K562 (cell line): Measurements from ENCODE around the gene GRK3. TPM values are rescaled to one million over a fixed set of nuclear protein-coding genes. Genes with fewer than 3 reads are reported as not detected.

Experiments used
- ATAC-seq: fragments of 200-7000 bp; cut with Tn5 transposase; 3 replicates; pipeline ENCODE4 v1.9.1; 2020; ENCODE audit warnings: moderate library complexity
- BruUV-seq: library from RNA; stranded (reverse); fragments of 400-500 nt; replicated peaks from 2 replicates; lab custom pipeline; 2021; lab: Mats Ljungman, UMichigan
- CTCF ChIA-PET: fragments of 300-600 bp; formaldehyde crosslinking; extraction: SDS; loops from one replicate; lab custom pipeline; 2021; ENCODE audit warnings: low intra/inter-chr PET ratio; lab: Yijun Ruan, JAX
- POLR2A ChIA-PET: fragments of 300-600, 350-650 bp; sonication (Branson Sonifier 250); formaldehyde crosslinking; extraction: SDS; loops from one replicate; lab custom pipeline; 2021; ENCODE audit warnings: antibody characterized with exemption, inconsistent platforms; lab: Yijun Ruan, JAX
- DNase-seq, 4 experiments: peaks; one replicate each; pipeline versions ENCODE4 v3.0.0 to v3.0.0-alpha.2; 2011 to 2018; ENCODE audit warnings: low spot score in 3 of 4, mixed read lengths in 3 of 4; ENCODE audit errors: extremely low read depth in 1 of 4
- FAIRE-seq: peaks from 2 replicates; lab custom pipeline; 2011; peaks lifted over from hg19 to GRCh38; lab: Jason Lieb, UNC
- H2AFZ ChIP-seq: 2 replicates; pipeline ENCODE4 v1.6.0; 2011; ENCODE audit warnings: low read depth, low read length, control low read depth, inconsistent platforms
- H3K27ac ChIP-seq: fragments of 200-600 bp; 3 replicates; pipeline ENCODE4 v1.8.0; 2011; ENCODE audit warnings: low read depth, mild to moderate bottlenecking, control low read depth, inconsistent platforms, low read length, moderate library complexity, mixed read lengths; ENCODE audit errors: extremely low read depth
- H3K27me3 ChIP-seq, 2 experiments: fragments of 300-600 bp in 1 of 2; 2 replicates in 1 of 2; 3 replicates in 1 of 2; pipeline versions ENCODE4 v1.6.0 to v1.8.0; 2011; ENCODE audit warnings: inconsistent platforms in 2 of 2, low read length in 2 of 2, mild to moderate bottlenecking in 1 of 2, mixed read lengths in 1 of 2, moderate library complexity in 1 of 2; ENCODE audit not compliant: control insufficient read depth in 2 of 2, insufficient read depth in 2 of 2
- H3K36me3 ChIP-seq: fragments of 300-600 bp; 3 replicates; pipeline ENCODE4 v1.8.0; 2011; ENCODE audit warnings: mild to moderate bottlenecking, low read length, inconsistent platforms; ENCODE audit not compliant: control insufficient read depth, insufficient read depth
- H3K4me1 ChIP-seq, 2 experiments: fragments of 200-600 bp in 1 of 2; replicated peaks in 1 of 2; 2 replicates in 1 of 2; 3 replicates in 1 of 2; pipeline versions ENCODE4 v1.5.1 to v1.8.0; 2011; ENCODE audit warnings: inconsistent platforms in 2 of 2, low read length in 2 of 2, mild to moderate bottlenecking in 1 of 2, mixed read lengths in 1 of 2, moderate library complexity in 1 of 2; ENCODE audit not compliant: control insufficient read depth in 2 of 2, insufficient read depth in 2 of 2
- H3K4me2 ChIP-seq: 2 replicates; pipeline ENCODE4 v1.6.1; 2011; ENCODE audit warnings: low read length, control low read depth, inconsistent platforms, mixed read lengths; ENCODE audit not compliant: insufficient read depth
- H3K4me3 ChIP-seq: fragments of 200-600 bp; sonication (generic), shearing (Covaris generic); 2 replicates; pipeline ENCODE4 v1.5.1; 2016; ENCODE audit warnings: control low read depth, inconsistent platforms
- H3K79me2 ChIP-seq: fragments of 200-600 bp; 3 replicates; pipeline ENCODE4 v1.8.0; 2011; ENCODE audit warnings: low read length, inconsistent platforms; ENCODE audit not compliant: control insufficient read depth, insufficient read depth
- H3K9ac ChIP-seq, 2 experiments: 2 replicates each; pipeline versions ENCODE4 v1.6.0 to v1.6.1; 2011; ENCODE audit warnings: low read depth in 2 of 2, low read length in 2 of 2, control low read depth in 1 of 2, inconsistent platforms in 1 of 2, mild to moderate bottlenecking in 1 of 2, mixed read lengths in 1 of 2; ENCODE audit not compliant: insufficient read depth in 1 of 2
- H3K9me1 ChIP-seq: one replicate; pipeline ENCODE4 v1.6.0; 2011; ENCODE audit warnings: inconsistent platforms, mild to moderate bottlenecking, low read length, moderate library complexity; ENCODE audit not compliant: control insufficient read depth, insufficient read depth
- H3K9me3 ChIP-seq: replicated peaks from 2 replicates; pipeline ENCODE4 v1.5.1; 2011; ENCODE audit warnings: low read depth, low read length, inconsistent platforms; ENCODE audit not compliant: control insufficient read depth, insufficient read depth
- H4K20me1 ChIP-seq: replicated peaks from 2 replicates; pipeline ENCODE4 v1.6.1; 2011; ENCODE audit warnings: low read length, inconsistent platforms, mixed read lengths; ENCODE audit not compliant: control insufficient read depth, insufficient read depth
- ATF1 ChIP-seq, 2 experiments: fragments of 450-650 bp in 1 of 2; IDR thresholded peaks; 2 replicates each; pipeline ENCODE4 v1.6.1; 2016; ENCODE audit warnings: missing compliant biosample characterization in 1 of 2, missing genetic modification characterization in 1 of 2
- BMI1 ChIP-seq: fragments of 150-350 bp; IDR thresholded peaks from 2 replicates; pipeline ENCODE4 v1.6.1; 2014; ENCODE audit warnings: low read length
- CBX1 ChIP-seq: sonication (generic); IDR thresholded peaks from 2 replicates; pipeline ENCODE4 v1.6.1; 2016; ENCODE audit warnings: antibody characterized with exemption, low read depth, mild to moderate bottlenecking
- FOXK2 ChIP-seq, 2 experiments: fragments of 450-650 bp; IDR thresholded peaks in 1 of 2; conservative IDR thresholded peaks in 1 of 2; 2 replicates each; pipeline ENCODE4 v1.6.1; 2016; ENCODE audit warnings: low read depth in 2 of 2, mild to moderate bottlenecking in 1 of 2
- GATA2 ChIP-seq: sonication (generic); formaldehyde crosslinking; IDR thresholded peaks from 2 replicates; pipeline ENCODE4 v1.4.0; 2020; ENCODE audit warnings: mild to moderate bottlenecking, missing genetic modification reagents
- MCM2 ChIP-seq: fragments of 450-650 bp; IDR thresholded peaks from 2 replicates; pipeline ENCODE4 v1.6.1; 2017; ENCODE audit warnings: low read depth, mild to moderate bottlenecking
- MED1 ChIP-seq: sonication (generic); formaldehyde crosslinking; IDR thresholded peaks from 2 replicates; pipeline ENCODE4 v1.8.1; 2023; ENCODE audit warnings: missing genetic modification reagents, borderline replicate concordance
- MTA3 ChIP-seq: fragments of 450-650 bp; formaldehyde crosslinking; IDR thresholded peaks from 2 replicates; pipeline ENCODE4 v1.6.1; 2017; ENCODE audit warnings: mild to moderate bottlenecking, borderline replicate concordance
- PCBP1 ChIP-seq: fragments of 200-400 bp; formaldehyde crosslinking; IDR thresholded peaks from 2 replicates; pipeline ENCODE4 v1.6.1; 2018; ENCODE audit warnings: mild to moderate bottlenecking, low read depth, low read length; ENCODE audit not compliant: poor library complexity, severe bottlenecking
- POU5F1 ChIP-seq: fragments of 150-350 bp; IDR thresholded peaks from 2 replicates; pipeline ENCODE4 v1.6.1; 2014; ENCODE audit warnings: borderline replicate concordance, low read length, low read depth, mild to moderate bottlenecking; ENCODE audit not compliant: partially characterized antibody
- YY1 ChIP-seq, 3 experiments: IDR thresholded peaks; 2 replicates each; pipeline ENCODE4 v1.6.1; 2011; ENCODE audit warnings: low read length in 2 of 3, mild to moderate bottlenecking in 2 of 3, moderate library complexity in 2 of 3, borderline replicate concordance in 1 of 3, control low read depth in 1 of 3, low read depth in 1 of 3; ENCODE audit not compliant: insufficient read depth in 3 of 3, insufficient replicate concordance in 2 of 3, control insufficient read depth in 1 of 3, insufficient read length in 1 of 3; ENCODE audit errors: extremely low read depth in 1 of 3
- ZBTB7A ChIP-seq: IDR thresholded peaks from 2 replicates; pipeline ENCODE4 v1.6.1; 2011; ENCODE audit warnings: low read depth, mild to moderate bottlenecking, low read length, moderate library complexity, borderline replicate concordance; ENCODE audit not compliant: control insufficient read depth
- ZNF740 ChIP-seq, 3 experiments: fragments of 200-800 bp in 1 of 3; sonication (Bioruptor generic) in 1 of 3; sonication (generic) in 1 of 3; formaldehyde crosslinking in 1 of 3; IDR thresholded peaks; 2 replicates each; pipeline versions ENCODE4 v1.6.1 to v1.8.0; 2016 to 2022; ENCODE audit warnings: mild to moderate bottlenecking in 2 of 3, missing compliant biosample characterization in 2 of 3, missing genetic modification characterization in 2 of 3, missing genetic modification reagents in 1 of 3
- WGBS: fragments of 100-300 bp; shearing (Covaris generic); methylation state at CpG from one replicate; pipeline ENCODE4 v1.1.6; 2016; ENCODE audit warnings: low coverage, mixed read lengths; ENCODE audit not compliant: insufficient coverage; ENCODE audit errors: missing lambda C conversion rate; 5-methylcytosine and 5-hydroxymethylcytosine counted together
- in situ Hi-C: fragments of 300-500 bp; cut with MboI; formaldehyde crosslinking; loops from 4 replicates; pipeline ENCODE4 v1.15.0; 2018; ENCODE audit warnings: inconsistent platforms, mixed read lengths
- intact Hi-C: fragments of 100-400 bp; cut with micrococcal nuclease; formaldehyde crosslinking; loops from 2 replicates; pipeline ENCODE4 v1.14.2; 2022
- polyA plus RNA-seq, 8 experiments: library from polyadenylated mRNA; depleted of rRNA in 4 of 8; stranded (reverse) in 5 of 8; unstranded in 3 of 8; fragments of >200 nt; fragmentation: Nextera tagmentation in 2 of 8; fragmentation: Illumina TruSeq in 1 of 8; extraction: Ambion mirVana in 2 of 8; extraction: Trizol in 1 of 8; gene quantifications; 2 replicates each; pipeline versions ENCODE4 v1.2.1 to v1.2.3, GENCODE V29; 2011 to 2014; ENCODE audit warnings: inconsistent platforms in 1 of 8, missing spikeins in 1 of 8
- total RNA-seq, 7 experiments: library from RNA; depleted of rRNA in 6 of 7; stranded (reverse); fragments of >200 nt in 6 of 7; fragmentation: Illumina TruSeq in 2 of 7; extraction: Trizol in 2 of 7; gene quantifications; 2 replicates each; pipeline versions ENCODE4 v1.2.1 to v1.2.3, GENCODE V29; 2011 to 2021; ENCODE audit warnings: low replicate concordance in 1 of 7

Gene GRK3
- total and polyA plus RNA-seq, 9 of the 15 experiments (the other 6 are each of a cell fraction or from before 2014, with no cell fraction given): 1.4 to 7.6 (median 3.6) TPM

- no peak for TF ChIP-seq CBX1
- TF ChIP-seq MCM2: no peak
- no peak for TF ChIP-seq PCBP1
Observed at GRCh38 chr22:25644122-25644521, 79.6 kb downstream of the GRK3 start (continued).

GRCh38 chr22:25645266-25645665 is 80.8 kb downstream of the GRK3 start:
- H2AFZ ChIP-seq: no peak overlapping the region
- DNase-seq: no peak
- H3K36me3 ChIP-seq: no peaks in the 10 kb centered on the region
- in situ Hi-C loops: no loop called here
- CTCF ChIA-PET: no interaction called here
- POLR2A ChIA-PET: interaction anchor here (0.7 kb wide), 1 partner anchor 112 kb away, joined by 3 read pairs; no protein-coding TSS in a partner anchor
- ATAC-seq: no peak
- TF ChIP-seq BMI1 (no peak), ZNF740 (CRISPR knock-in tag; IDR thresholded peaks at IDR 0.05) (no peak), ZNF740 (tag; IDR thresholded peaks at IDR 0.05) (no peak), GATA2 (no peak), YY1 (IDR thresholded peaks at IDR 0.05; ENCODE audit: borderline replicate concordance in 1 of 3, control insufficient read depth in 1 of 3, extremely low read depth in 1 of 3, insufficient read depth in 3 of 3, insufficient read length in 1 of 3, insufficient replicate concordance in 2 of 3, low read depth in 1 of 3, low read length in 2 of 3) (no peak), MTA3 (no peak), ZBTB7A (no peak), POU5F1 (no peak), MED1 (no peak), ATF1 (CRISPR knock-in tag; IDR thresholded peaks at IDR 0.05) (no peak), ATF1 (tag; IDR thresholded peaks at IDR 0.05) (no peak), FOXK2 (conservative IDR thresholded peaks at IDR 0.05 in 1 of 2, IDR thresholded peaks at IDR 0.05 in 1 of 2; ENCODE audit: low read depth in 2 of 2) (no peak)
- intact Hi-C loops: no loop called here
- H3K4me1 ChIP-seq: no peaks in the 10 kb centered on the region
- no peaks in the 10 kb centered on the region for H3K79me2 ChIP-seq
- 71% methylated on average over 4 of the region's 6 CpGs for WGBS
- H3K4me2 ChIP-seq: no peak overlapping the region
- no peaks in the 10 kb centered on the region for H3K9me3 ChIP-seq
- no peaks in the 10 kb centered on the region for H3K27me3 ChIP-seq
- no peak overlapping the region for H3K4me3 ChIP-seq
- no peak overlapping the region for H3K27ac ChIP-seq
- FAIRE-seq: no peak
- no TSS peak for BruUV-seq
- no peak overlapping the region for H3K9ac ChIP-seq
- no peaks in the 10 kb centered on the region for H4K20me1 ChIP-seq
- H3K9me1 ChIP-seq: no peaks in the 10 kb centered on the region
